GM23248 (cell line): Measurements from ENCODE around the gene PROM2. TPM values are rescaled to one million over a fixed set of nuclear protein-coding genes. Genes with fewer than 3 reads are reported as not detected.

Source experiments
- DNase-seq: peaks from one replicate; pipeline ENCODE4 v3.0.0-alpha.2; 2015
- H2AFZ ChIP-seq: fragments of 200-600 bp; sonication (generic); 2 replicates; pipeline ENCODE4 v1.6.1; 2016; ENCODE audit warnings: antibody characterized with exemption
- H3F3A ChIP-seq: fragments of 200-600 bp; sonication (generic); 2 replicates; pipeline ENCODE4 v1.6.1; 2016; ENCODE audit warnings: mild to moderate bottlenecking, antibody characterized with exemption, mixed run types; ENCODE audit not compliant: insufficient read depth
- H3K27ac ChIP-seq: fragments of 200-600 bp; sonication (generic); 2 replicates; pipeline ENCODE4 v1.5.1; 2016; ENCODE audit warnings: mild to moderate bottlenecking
- H3K27me3 ChIP-seq: fragments of 200-600 bp; sonication (generic); replicated peaks from 2 replicates; pipeline ENCODE4 v1.6.1; 2016; ENCODE audit warnings: mild to moderate bottlenecking; ENCODE audit not compliant: insufficient read depth
- H3K36me3 ChIP-seq: fragments of 200-600 bp; sonication (generic); 2 replicates; pipeline ENCODE4 v1.6.1; 2016; ENCODE audit warnings: low read depth, mild to moderate bottlenecking
- H3K4me1 ChIP-seq: fragments of 200-600 bp; sonication (generic); 2 replicates; pipeline ENCODE4 v1.6.1; 2016; ENCODE audit warnings: mild to moderate bottlenecking; ENCODE audit not compliant: insufficient read depth
- H3K4me2 ChIP-seq: fragments of 200-600 bp; sonication (generic); one replicate; pipeline ENCODE4 v1.6.1; 2016; ENCODE audit warnings: mild to moderate bottlenecking; ENCODE audit not compliant: unreplicated experiment
- H3K4me3 ChIP-seq: fragments of 200-600 bp; sonication (generic); 2 replicates; pipeline ENCODE4 v1.5.1; 2016; ENCODE audit warnings: mild to moderate bottlenecking
- H3K79me2 ChIP-seq: fragments of 200-600 bp; sonication (generic); 2 replicates; pipeline ENCODE4 v1.6.1; 2016; ENCODE audit warnings: mild to moderate bottlenecking; ENCODE audit not compliant: insufficient read depth
- H3K9ac ChIP-seq: fragments of 200-600 bp; sonication (generic); 2 replicates; pipeline ENCODE4 v1.6.1; 2016; ENCODE audit warnings: mild to moderate bottlenecking
- H3K9me2 ChIP-seq: fragments of 200-600 bp; sonication (generic); 2 replicates; pipeline ENCODE4 v1.6.1; 2016; ENCODE audit warnings: mixed run types, mild to moderate bottlenecking, moderate library complexity; ENCODE audit not compliant: insufficient read depth
- H3K9me3 ChIP-seq: fragments of 200-600 bp; sonication (generic); one replicate; pipeline ENCODE4 v1.6.1; 2017; ENCODE audit warnings: low read depth
- H4K20me1 ChIP-seq: fragments of 200-600 bp; sonication (generic); 2 replicates; pipeline ENCODE4 v1.6.0; 2016; ENCODE audit not compliant: insufficient read depth
- EZH2 ChIP-seq: fragments of 200-600 bp; sonication (generic); IDR thresholded peaks from 2 replicates; pipeline ENCODE4 v1.6.1; 2018; ENCODE audit warnings: antibody characterized with exemption, mild to moderate bottlenecking; ENCODE audit not compliant: insufficient read depth, poor library complexity, severe bottlenecking
- EZH2phosphoT487 ChIP-seq: fragments of 200-600 bp; sonication (generic); IDR thresholded peaks from 2 replicates; pipeline ENCODE4 v1.6.1; 2018; ENCODE audit warnings: antibody characterized with exemption, moderate library complexity, mild to moderate bottlenecking, low read depth; ENCODE audit not compliant: insufficient read depth
- WGBS, 2 experiments: methylation state at CpG; one replicate each; pipeline ENCODE4 v1.1.6; 2015 to 2017; ENCODE audit warnings: low lambda C conversion rate in 2 of 2, low coverage in 1 of 2; ENCODE audit errors: missing lambda C conversion rate in 2 of 2; 5-methylcytosine and 5-hydroxymethylcytosine counted together
- in situ Hi-C: fragments of 300-500 bp; cut with MboI; formaldehyde crosslinking; loops from 2 replicates; pipeline ENCODE4 v1.15.0; 2020
- polyA plus RNA-seq: library from polyadenylated mRNA; unstranded; fragments of >200 nt; fragmentation: Nextera tagmentation; extraction: Ambion mirVana; gene quantifications from 2 replicates; pipeline ENCODE4 v1.2.1, GENCODE V29; 2016
- total RNA-seq: library from RNA; depleted of rRNA; stranded (reverse); fragments of >200 nt; shearing (Covaris generic); gene quantifications from 2 replicates; pipeline ENCODE4 v1.2.3, GENCODE V29; 2014

The PROM2 gene
- total and polyA plus RNA-seq, 2 experiments from 2014 or later: 0.22 to 0.25 TPM

DNA sequence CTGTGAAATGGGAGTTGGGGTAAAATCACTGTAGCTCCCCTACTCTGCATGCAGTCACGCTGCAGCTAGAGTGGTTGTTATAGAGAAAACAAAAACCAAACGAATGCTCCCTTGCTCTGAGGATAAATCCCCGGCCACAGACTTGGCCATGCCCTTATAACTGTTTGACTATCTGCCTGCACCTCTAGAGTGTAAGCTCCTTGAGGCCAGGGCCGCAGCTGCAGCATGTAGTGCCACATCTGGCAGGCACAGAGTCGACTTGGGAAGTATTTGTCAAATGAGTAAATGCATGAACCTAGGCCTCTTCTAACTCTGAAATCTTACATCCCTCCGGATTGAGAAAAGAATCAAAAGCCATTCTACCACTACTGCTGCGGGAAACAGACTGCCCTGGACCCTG is 58.8 kb downstream of the PROM2 start:
- no peaks in the 10 kb centered on the region for H3K36me3 ChIP-seq
- H3K4me1 ChIP-seq: peaks cover 14% of the 10 kb centered on the region
- DNase-seq: no peak
- no peaks in the 10 kb centered on the region for H3K9me2 ChIP-seq
- no peak overlapping the region for H3K4me3 ChIP-seq
- H3K9ac ChIP-seq: peak overlapping the region; percentile 5; the same call in 1 of the 2 replicates
- WGBS, 2 experiments: 74 to 78% methylated on average over 7 of the region's 7 CpGs
- H3K4me2 ChIP-seq: no peak overlapping the region
- H2AFZ ChIP-seq: no peak overlapping the region
- no peaks in the 10 kb centered on the region for H3K9me3 ChIP-seq
- in situ Hi-C loops: no loop called here
- no peaks in the 10 kb centered on the region for H4K20me1 ChIP-seq
- H3F3A ChIP-seq: peaks cover 20% of the 10 kb centered on the region
- peak overlapping the region; percentile 48 for H3K27ac ChIP-seq
- H3K27me3 ChIP-seq: no peaks in the 10 kb centered on the region
- TF ChIP-seq EZH2phosphoT487: no peak
- no peak for TF ChIP-seq EZH2
- H3K79me2 ChIP-seq: no peaks in the 10 kb centered on the region

DNA sequence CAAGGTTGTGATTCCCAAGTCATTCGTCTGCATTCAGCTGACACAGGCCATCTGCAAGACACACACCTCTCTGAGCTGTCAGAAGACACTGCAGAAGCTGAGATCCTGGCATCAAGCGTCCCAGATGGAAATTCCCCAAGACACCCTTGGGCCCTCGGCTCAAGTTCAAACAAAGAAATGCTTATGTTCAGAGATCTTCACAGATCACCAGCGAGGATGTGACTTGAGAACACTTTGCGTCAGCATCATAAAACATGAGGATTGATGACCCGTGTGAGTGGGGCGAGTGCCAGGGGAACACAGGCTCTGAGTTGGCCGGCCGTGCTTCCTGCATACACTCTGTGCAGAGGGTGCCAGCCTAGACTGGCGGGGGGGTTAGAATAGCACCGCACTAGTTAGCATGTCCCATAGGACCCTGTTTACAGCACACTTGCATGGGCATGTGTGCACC is 59.7 kb downstream of the PROM2 start:
- peaks cover 14% of the 10 kb centered on the region for H3K4me1 ChIP-seq
- H3K9me2 ChIP-seq: no peaks in the 10 kb centered on the region
- no peaks in the 10 kb centered on the region for H3K36me3 ChIP-seq
- no peaks in the 10 kb centered on the region for H3K9me3 ChIP-seq
- H3F3A ChIP-seq: peaks cover 20% of the 10 kb centered on the region
- TF ChIP-seq EZH2phosphoT487: no peak
- no peak for TF ChIP-seq EZH2
- peak overlapping the region; percentile 29; the same call in 1 of the 2 replicates for H3K9ac ChIP-seq
- H2AFZ ChIP-seq: no peak overlapping the region
- H3K4me2 ChIP-seq: no peak overlapping the region
- in situ Hi-C loops: no loop called here
- H3K79me2 ChIP-seq: no peaks in the 10 kb centered on the region
- 1 to 5% methylated on average over 11 of the region's 11 CpGs for WGBS, 2 experiments
- peak overlapping the region; percentile 76 for H3K27ac ChIP-seq
- no peaks in the 10 kb centered on the region for H3K27me3 ChIP-seq
- H4K20me1 ChIP-seq: no peaks in the 10 kb centered on the region
- no peak overlapping the region for H3K4me3 ChIP-seq
- peak; percentile 98 for DNase-seq

DNA sequence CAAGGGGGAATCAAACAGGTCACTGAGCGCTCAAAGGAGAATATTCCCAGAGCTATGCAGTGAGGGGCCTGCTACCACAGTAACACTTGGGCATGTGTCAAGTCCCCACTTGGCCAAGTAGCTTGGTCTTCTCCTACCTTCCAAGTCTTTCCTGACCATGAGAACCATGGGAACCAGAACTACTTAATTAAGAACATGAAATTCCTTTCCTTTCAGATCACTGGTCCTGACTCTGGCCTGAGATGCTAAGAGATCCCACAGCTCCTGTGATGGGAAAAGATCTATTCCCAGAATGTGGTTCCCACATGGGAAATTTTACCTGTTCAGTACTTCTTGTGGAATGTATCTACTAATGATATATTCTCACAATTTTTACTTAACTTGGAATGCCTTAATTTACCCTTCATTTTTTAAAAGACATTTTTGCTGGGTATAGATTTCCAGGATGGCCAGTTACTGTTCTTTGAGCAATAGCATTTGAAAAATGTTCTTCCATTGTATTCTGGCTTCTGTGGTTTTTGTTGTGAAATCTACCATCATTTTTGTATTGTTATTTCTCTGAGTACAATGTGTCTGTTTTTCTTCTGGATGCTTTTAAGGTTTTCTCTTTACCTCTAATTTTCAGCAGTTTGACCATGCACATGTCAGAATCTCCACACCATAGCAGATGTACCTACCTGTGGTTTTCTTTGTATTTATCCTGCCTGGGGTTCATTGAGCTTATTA is 60.8 kb downstream of the PROM2 start:
- H3K4me2 ChIP-seq: peak overlapping the region; percentile 21
- peak; percentile 80 for DNase-seq
- no peaks in the 10 kb centered on the region for H3K27me3 ChIP-seq
- TF ChIP-seq EZH2phosphoT487 (no peak), EZH2 (no peak)
- H4K20me1 ChIP-seq: no peaks in the 10 kb centered on the region
- H3K79me2 ChIP-seq: no peaks in the 10 kb centered on the region
- peaks cover 20% of the 10 kb centered on the region for H3F3A ChIP-seq
- no peaks in the 10 kb centered on the region for H3K9me2 ChIP-seq
- no peaks in the 10 kb centered on the region for H3K9me3 ChIP-seq
- in situ Hi-C loops: no loop called here
- peak overlapping the region; percentile 29; the same call in 1 of the 2 replicates for H3K9ac ChIP-seq
- WGBS, 2 experiments: 94 to 100% methylated on average over 1 of the region's 1 CpG
- H2AFZ ChIP-seq: no peak overlapping the region
- H3K27ac ChIP-seq: peak overlapping the region; percentile 76
- no peak overlapping the region for H3K4me3 ChIP-seq
- H3K36me3 ChIP-seq: no peaks in the 10 kb centered on the region
- peaks cover 14% of the 10 kb centered on the region for H3K4me1 ChIP-seq

DNA sequence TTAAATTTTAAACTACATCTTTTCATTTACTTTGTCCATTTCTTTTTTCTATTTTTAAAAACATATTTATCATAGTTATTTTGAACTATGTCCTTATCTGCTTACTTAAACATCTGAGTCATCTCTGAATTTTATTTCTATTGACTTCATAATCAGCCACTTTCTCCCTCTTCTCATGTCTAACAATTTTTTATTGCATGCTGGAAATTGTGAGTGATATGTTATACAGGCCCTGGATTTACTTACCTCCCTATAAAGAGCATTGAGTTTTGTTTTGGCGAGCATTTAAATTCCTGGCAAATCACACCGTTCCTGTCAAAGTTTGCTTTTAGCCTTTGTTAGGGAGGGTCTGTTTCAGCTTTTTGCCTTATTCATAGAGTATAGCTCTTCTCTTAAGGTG is 62.2 kb downstream of the PROM2 start:
- no peak overlapping the region; the same call in 1 of the 2 replicates for H3K27ac ChIP-seq
- no peak overlapping the region for H3K4me3 ChIP-seq
- no peak overlapping the region for H3K4me2 ChIP-seq
- WGBS, 2 experiments: 91 to 93% methylated on average over 2 of the region's 2 CpGs
- H3K36me3 ChIP-seq: no peaks in the 10 kb centered on the region
- peaks cover 14% of the 10 kb centered on the region for H3K4me1 ChIP-seq
- TF ChIP-seq EZH2: no peak
- TF ChIP-seq EZH2phosphoT487: no peak
- H3K79me2 ChIP-seq: no peaks in the 10 kb centered on the region
- H3K27me3 ChIP-seq: no peaks in the 10 kb centered on the region
- peaks cover 20% of the 10 kb centered on the region for H3F3A ChIP-seq
- in situ Hi-C loops: no loop called here
- no peaks in the 10 kb centered on the region for H4K20me1 ChIP-seq
- H3K9ac ChIP-seq: no peak overlapping the region
- DNase-seq: no peak
- no peaks in the 10 kb centered on the region for H3K9me3 ChIP-seq
- H2AFZ ChIP-seq: no peak overlapping the region
- H3K9me2 ChIP-seq: no peaks in the 10 kb centered on the region
